Lower leg skin (tissue), 3 donors: ENCODE measurements around the gene ITSN1.
"Not testable (repeated sequence)": the region's sequence is repeated elsewhere in the genome, so short reads cannot be mapped to it uniquely, and the experiment has no call there.

Experiments
- CTCF ChIP-seq, 3 donors: fragments of 450-650 bp; IDR thresholded peaks; one replicate each; pipeline ENCODE4 v1.5.1; 2016; ENCODE audit warnings: antibody characterized with exemption in 3 of 3, mild to moderate bottlenecking in 3 of 3, moderate library complexity in 2 of 3
- POLR2A ChIP-seq, 2 donors: fragments of 450-650 bp; IDR thresholded peaks; one replicate each; pipeline ENCODE4 v1.6.1; 2016 to 2017; ENCODE audit warnings: antibody characterized with exemption in 2 of 2, mild to moderate bottlenecking in 1 of 2, moderate library complexity in 1 of 2

DNA sequence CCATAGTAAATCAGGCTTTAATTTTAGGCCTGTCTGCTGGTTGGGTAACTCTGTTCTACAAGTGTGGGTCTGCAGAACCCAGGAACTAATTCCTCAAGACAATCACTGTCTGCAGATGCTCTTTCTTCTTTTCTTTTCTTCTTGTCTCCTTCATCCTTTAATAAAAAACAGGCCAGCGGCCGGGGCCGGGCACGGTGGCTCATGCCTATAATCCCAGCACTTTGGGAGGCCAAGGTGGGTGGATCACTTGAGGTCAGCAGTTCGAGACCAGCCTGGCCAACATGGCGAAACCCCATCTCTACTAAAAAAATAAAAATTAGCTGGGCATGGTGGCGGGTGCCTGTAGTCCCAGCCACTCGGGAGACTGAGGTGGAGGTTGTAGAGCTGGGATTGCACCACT, 220.9 kb downstream of the ITSN1 start:
- not testable (repeated sequence) for TF ChIP-seq CTCF, POLR2A (IDR thresholded peaks at IDR 0.05)
